Keratinocyte (primary cell): Measurements from ENCODE around the gene SPTBN2.

Experiments used
- EZH2 ChIP-seq: IDR thresholded peaks from one replicate; pipeline ENCODE4 v1.6.1; 2012; ENCODE audit warnings: inconsistent platforms, mild to moderate bottlenecking, low read length, moderate library complexity
- TF ChIP-seq, protein P1 (sequence below), 3 experiments: IDR thresholded peaks in 1 of 3; conservative IDR thresholded peaks in 1 of 3; optimal IDR thresholded peaks in 1 of 3; 2 replicates in 2 of 3; 3 replicates in 1 of 3; pipeline versions ENCODE3 to v1.5.1; 2011; ENCODE audit warnings: low read length in 3 of 3, mild to moderate bottlenecking in 3 of 3, moderate library complexity in 2 of 3, control low read depth in 1 of 3, inconsistent platforms in 1 of 3; ENCODE audit not compliant: insufficient read depth in 2 of 3; ENCODE audit errors: extremely low read depth in 1 of 3

DNA sequence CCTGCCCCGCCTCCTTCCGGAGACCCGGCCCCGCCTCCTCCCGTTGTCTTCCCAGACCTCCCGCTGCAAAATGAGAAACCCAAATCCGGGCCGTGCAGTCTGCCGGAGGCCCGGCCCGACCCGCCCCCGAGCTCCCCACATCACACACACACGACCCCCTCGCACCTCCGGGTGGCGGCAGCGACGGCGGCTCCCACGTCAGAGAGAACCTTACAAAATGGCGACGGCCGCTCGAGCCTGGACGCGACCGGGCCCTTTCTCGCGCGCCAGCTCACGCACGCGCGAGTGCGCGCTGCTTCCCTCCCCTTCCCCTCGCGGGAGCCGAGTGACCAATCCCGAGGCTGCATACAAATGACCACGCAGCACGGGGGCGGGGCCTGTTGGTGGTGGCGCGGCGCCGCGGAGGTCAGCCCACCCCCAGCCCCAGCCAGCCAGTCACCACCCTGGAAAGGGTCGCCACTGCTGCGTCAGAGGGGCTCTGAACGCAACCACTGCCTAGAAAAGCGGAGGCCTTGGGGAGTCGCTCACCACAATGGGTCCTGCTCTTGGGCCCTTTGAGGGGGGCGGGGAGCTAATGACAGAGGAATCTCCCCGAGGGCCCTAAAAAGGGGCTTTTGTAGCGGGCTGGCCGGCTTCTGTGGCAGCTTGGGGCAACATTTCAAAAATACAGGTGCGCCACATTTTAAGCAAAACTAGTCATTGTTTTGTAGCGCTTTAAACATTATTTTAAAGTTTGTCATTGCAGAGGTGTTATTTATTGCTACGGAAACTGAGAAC lies 51.2 kb downstream of the SPTBN2 start, which contains the start of gene RBM4B:
- TF ChIP-seq, protein P1, sequence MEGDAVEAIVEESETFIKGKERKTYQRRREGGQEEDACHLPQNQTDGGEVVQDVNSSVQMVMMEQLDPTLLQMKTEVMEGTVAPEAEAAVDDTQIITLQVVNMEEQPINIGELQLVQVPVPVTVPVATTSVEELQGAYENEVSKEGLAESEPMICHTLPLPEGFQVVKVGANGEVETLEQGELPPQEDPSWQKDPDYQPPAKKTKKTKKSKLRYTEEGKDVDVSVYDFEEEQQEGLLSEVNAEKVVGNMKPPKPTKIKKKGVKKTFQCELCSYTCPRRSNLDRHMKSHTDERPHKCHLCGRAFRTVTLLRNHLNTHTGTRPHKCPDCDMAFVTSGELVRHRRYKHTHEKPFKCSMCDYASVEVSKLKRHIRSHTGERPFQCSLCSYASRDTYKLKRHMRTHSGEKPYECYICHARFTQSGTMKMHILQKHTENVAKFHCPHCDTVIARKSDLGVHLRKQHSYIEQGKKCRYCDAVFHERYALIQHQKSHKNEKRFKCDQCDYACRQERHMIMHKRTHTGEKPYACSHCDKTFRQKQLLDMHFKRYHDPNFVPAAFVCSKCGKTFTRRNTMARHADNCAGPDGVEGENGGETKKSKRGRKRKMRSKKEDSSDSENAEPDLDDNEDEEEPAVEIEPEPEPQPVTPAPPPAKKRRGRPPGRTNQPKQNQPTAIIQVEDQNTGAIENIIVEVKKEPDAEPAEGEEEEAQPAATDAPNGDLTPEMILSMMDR (optimal IDR thresholded peaks at IDR 0.05 in 1 of 3, IDR thresholded peaks at IDR 0.05 in 1 of 3, conservative IDR thresholded peaks at IDR 0.05 in 1 of 3; ENCODE audit: extremely low read depth in 1 of 3, insufficient read depth in 2 of 3, low read length in 3 of 3), result no peak
- TF ChIP-seq EZH2, result no peak
